Coronary artery (tissue), 2 donors: ENCODE data around the gene MORF4L1.
"Not testable (repeated sequence)": the region's sequence is repeated elsewhere in the genome, so short reads cannot be mapped to it uniquely, and the experiment has no call there.

Source experiments
- DNase-seq: peaks from one replicate; pipeline ENCODE4 v3.0.0-alpha.2; 2017; ENCODE audit warnings: low spot score
- H3K27ac ChIP-seq, 2 donors: fragments of 200-600 bp; sonication (generic); one replicate each; pipeline ENCODE4 v1.5.1; 2016 to 2019
- H3K4me3 ChIP-seq: fragments of 200-600 bp; sonication (generic); 2 replicates; pipeline ENCODE4 v1.5.1; 2016; ENCODE audit warnings: mild to moderate bottlenecking, moderate library complexity
- TF ChIP-seq, protein P1 (sequence below): fragments of 200-600 bp; sonication (generic); IDR thresholded peaks from one replicate; pipeline ENCODE4 v1.5.1; 2019; ENCODE audit warnings: antibody characterized with exemption

MORF4L1 gene

DNA sequence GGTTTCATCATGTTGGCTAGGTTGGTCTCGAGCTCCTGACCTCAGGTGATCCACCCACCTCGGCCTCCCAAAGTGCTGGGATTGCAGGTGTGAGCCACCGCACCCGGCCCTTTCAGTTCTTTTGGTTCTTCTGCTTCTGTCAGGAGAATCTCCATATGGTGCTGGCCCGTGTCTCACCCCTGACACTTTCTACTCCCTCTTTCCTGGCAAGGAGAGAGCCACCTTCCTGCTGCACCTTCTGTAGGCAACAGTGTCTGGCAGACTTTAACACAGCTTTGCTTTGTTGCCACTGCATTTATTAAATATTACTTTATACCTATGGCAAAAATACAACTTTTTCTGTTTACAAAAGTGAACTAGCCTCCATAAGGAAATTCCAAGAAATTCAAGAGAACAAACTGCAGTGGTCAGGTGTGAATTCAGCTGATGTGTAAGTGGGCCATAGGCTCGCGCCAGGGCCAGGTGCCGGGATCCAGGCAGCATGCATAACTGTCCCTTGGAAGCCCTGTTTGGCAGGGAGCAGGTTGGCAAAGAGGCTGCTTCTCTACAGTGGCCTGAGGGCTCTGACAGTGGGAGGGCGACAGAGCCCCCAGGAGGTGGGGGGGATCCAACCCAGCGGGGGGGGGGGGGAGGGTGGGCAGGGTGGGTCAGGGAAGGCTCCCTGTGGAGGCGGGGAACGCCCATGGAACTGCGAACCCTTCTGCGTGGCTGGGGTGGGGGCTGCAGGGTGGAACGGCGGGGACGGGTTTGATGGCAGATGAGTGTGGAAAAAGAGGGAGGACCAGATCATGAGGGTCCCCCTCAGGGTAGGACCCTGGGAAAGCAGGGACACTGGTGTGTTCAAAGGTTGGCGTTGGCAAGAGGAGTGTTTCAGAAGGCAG, 51.0 kb downstream of the MORF4L1 start:
- DNase-seq = no peak
- TF ChIP-seq, protein P1, sequence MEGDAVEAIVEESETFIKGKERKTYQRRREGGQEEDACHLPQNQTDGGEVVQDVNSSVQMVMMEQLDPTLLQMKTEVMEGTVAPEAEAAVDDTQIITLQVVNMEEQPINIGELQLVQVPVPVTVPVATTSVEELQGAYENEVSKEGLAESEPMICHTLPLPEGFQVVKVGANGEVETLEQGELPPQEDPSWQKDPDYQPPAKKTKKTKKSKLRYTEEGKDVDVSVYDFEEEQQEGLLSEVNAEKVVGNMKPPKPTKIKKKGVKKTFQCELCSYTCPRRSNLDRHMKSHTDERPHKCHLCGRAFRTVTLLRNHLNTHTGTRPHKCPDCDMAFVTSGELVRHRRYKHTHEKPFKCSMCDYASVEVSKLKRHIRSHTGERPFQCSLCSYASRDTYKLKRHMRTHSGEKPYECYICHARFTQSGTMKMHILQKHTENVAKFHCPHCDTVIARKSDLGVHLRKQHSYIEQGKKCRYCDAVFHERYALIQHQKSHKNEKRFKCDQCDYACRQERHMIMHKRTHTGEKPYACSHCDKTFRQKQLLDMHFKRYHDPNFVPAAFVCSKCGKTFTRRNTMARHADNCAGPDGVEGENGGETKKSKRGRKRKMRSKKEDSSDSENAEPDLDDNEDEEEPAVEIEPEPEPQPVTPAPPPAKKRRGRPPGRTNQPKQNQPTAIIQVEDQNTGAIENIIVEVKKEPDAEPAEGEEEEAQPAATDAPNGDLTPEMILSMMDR = no peak
- Histone ChIP-seq H3K4me3 (no peak overlapping the region), H3K27ac (no peak overlapping the region)

DNA sequence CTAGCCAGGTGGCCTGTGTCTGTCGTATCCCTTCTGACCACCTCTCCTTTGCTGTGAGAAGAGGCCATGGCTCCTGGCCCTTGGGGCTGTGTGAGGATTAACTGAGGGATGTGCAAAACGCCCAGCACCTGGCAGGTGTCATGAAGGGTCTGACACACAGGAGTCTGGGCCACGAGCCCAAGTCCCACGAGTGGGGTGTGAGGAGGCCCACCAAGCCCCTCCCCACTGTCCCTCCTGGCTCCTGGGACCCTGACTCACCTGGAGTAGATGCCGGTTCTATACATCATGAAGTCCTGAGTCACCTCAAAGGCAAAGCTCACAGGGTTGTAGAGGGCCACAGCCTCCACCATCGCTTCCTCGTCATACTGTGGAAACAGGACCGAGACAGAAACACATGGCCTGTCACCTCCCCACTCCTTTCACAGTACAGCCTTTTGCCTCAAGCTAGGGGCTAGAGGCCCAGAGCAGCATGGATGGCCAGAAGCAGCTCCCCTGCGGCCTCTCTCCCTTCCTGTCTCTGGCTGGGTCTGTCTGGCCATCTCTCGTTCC, 52.5 kb downstream of the MORF4L1 start:
- Histone ChIP-seq H3K27ac (no peak overlapping the region), H3K4me3 (no peak overlapping the region)
- no peak for DNase-seq
- TF ChIP-seq, protein P1 = no peak

DNA sequence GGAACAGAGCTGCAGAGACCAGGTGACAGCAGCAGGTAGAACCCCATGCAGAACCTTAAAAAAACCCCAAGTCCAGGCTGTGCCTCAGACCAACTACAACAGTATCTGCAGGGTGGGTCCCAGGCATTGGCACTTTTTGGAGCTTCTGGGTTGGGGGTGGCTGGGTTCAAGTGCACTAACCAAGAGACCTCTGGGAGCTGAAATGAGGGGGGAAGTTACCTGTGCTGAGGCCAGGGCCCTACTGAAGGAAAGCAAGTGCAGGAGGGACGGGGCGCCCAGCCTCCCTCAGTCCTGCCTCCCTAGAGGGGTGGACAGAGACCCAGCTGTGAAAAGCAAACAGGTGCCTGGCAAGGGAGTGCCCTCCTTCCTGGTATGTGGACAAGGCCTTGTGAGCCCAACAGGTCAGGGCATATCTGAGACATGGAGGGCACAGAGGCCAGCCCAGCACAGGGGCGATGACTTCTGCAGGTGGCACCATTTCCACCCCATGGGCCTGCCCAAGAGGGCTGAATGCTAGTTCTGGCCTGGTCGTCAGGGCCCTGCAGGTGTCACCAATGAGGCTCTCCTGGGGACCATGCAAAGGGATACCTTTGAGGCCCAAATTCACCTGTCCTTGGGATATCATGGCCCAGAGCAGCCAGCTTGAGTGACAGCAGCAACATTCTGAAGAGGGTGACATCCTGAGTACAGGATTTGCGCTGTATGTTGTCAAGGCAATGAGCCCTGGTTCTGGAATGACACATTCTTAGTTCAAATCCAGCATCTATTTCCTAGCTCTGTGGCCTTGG, 53.5 kb downstream of the MORF4L1 start:
- TF ChIP-seq, protein P1 = no peak
- Histone ChIP-seq H3K4me3 (no peak overlapping the region), H3K27ac (no peak overlapping the region)
- DNase-seq = no peak

DNA sequence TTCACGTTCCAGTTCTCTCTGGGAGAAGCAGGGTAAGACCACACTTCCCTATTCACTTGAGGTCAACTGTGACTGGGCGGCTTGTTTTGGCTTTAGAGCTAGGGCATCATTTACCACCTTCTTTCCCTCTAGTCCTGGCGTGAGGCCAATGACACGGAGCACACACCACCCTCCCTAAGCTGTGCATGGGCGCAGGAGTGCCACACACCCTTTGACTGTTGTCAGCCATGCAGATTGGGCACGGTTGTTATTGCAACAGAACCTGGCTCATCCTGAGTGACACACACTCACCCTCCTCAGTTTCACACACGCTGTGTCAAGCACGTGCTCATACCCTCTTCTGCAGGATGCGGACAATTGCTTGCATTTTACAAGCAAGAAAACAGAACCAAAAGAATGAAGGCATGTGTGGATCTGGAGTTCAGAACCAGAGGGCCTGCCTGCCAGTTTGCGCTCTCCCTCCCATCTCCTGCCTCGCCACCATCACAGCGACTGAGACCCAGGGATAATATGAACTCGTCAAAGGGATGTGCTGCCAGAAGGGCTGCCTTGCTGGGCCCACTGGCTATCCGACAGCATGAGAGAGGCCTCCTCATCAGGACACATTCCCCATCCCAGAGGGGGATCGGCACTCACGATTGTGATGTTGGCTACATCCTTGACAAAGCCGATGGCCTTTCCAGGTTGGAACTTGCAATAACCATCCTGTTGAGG, 54.5 kb downstream of the MORF4L1 start:
- TF ChIP-seq, protein P1 = no peak
- no peak for DNase-seq
- no peak overlapping the region for H3K27ac ChIP-seq
- no peak overlapping the region for H3K4me3 ChIP-seq

DNA sequence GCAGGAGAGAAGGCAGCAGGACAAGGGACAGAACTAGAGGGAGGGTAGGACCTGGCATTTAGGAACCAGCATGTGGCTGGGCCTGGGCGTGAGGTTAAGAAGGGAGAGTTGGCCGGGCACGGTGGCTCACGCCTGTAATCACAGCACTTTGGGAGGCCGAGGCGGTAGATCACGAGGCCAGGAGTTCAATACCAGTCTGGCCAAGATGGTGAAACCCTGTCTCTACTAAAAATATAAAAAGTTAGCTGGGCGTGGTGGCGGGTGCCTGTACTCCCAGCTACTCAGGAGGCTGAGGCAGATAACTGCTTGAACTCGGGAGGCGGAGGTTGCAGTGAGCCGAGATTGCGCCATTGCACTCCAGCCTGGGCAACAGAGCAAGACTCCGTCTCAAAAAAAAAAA, 55.5 kb downstream of the MORF4L1 start:
- not testable (repeated sequence) for H3K4me3 ChIP-seq, H3K27ac ChIP-seq, DNase-seq

DNA sequence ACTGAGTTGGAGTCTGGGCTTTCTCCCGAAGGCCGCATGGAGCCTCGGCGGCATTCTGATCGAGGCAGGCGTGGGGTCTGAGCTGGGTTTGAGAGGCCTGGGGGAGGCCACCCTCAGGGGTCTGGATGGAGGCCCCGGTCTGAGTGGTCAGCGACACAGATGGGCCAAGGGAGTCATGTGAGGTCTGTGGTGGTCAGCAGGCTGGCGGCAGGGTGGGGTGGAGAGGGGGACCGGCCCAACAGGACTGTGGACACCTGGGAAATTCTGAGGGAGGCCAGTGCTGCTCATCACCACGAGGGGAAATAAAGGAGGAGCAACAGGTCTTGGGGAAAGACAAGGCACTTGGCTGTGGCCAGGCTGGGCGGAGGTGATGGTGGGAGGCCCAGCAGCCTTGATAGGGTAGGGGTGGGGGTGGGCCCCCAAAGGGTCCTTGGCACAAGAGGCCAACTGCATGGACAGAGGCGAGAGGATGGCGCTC, 56.0 kb downstream of the MORF4L1 start:
- TF ChIP-seq, protein P1 = no peak
- DNase-seq = no peak
- Histone ChIP-seq H3K27ac (no peak overlapping the region), H3K4me3 (no peak overlapping the region)
